Measurements from ENCODE around the gene DRAM1. TPM values are rescaled to one million over a fixed set of nuclear protein-coding genes. Genes with fewer than 3 reads are reported as not detected.
"Not testable (repeated sequence)": the region's sequence is repeated elsewhere in the genome, so short reads cannot be mapped to it uniquely, and the experiment has no call there.

The DRAM1 gene
- total and polyA plus RNA-seq, 2 experiments from 2014 or later: 0.06 to 0.56 TPM

DNA sequence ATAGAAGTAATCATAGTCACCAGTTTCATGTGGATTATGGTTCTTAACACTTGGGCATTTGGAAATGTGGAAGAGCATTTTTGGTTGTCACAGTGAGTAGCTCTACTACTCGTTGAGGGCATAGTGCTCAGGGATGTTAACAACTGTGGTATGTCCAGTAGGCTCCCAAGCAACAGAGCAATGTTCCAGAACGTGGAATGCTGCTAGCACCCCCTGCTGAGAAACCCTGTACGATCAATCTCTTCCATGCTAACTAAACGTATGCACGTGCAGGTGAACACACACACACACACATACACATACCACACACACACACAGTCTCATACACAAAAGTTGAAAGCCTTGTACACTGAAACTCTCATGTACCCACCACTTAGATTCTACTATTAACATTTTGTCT is 30.1 kb upstream of the DRAM1 start:
- Histone ChIP-seq H3K27ac (no peak overlapping the region), H3K4me1 (ENCODE audit: low read depth) (no peaks in the 10 kb centered on the region), H3K27me3 (no peaks in the 10 kb centered on the region), H3K4me3 (no peak overlapping the region), H3K36me3 (no peaks in the 10 kb centered on the region), H3K9me3 (ENCODE audit: low read depth) (no peaks in the 10 kb centered on the region)
- no peak for DNase-seq (ENCODE audit: low read depth in 1 of 2, low spot score in 1 of 2)
- no peak for TF ChIP-seq CTCF (IDR thresholded peaks at IDR 0.05; ENCODE audit: low read depth, low read length)

- H3K27me3 ChIP-seq: no peaks in the 10 kb centered on the region
- no peaks in the 10 kb centered on the region for H3K36me3 ChIP-seq
- H3K27ac ChIP-seq: no peak overlapping the region
- DNase-seq (ENCODE audit: low read depth in 1 of 2, low spot score in 1 of 2): no peak
- H3K9me3 ChIP-seq (ENCODE audit: low read depth): no peaks in the 10 kb centered on the region
- no peak overlapping the region for H3K4me3 ChIP-seq
- no peak for TF ChIP-seq CTCF (IDR thresholded peaks at IDR 0.05; ENCODE audit: low read depth, low read length)
- no peaks in the 10 kb centered on the region for H3K4me1 ChIP-seq (ENCODE audit: low read depth)
Measured at GRCh38 chr12:101850199-101850598, 27.2 kb upstream of the DRAM1 start.

DNA sequence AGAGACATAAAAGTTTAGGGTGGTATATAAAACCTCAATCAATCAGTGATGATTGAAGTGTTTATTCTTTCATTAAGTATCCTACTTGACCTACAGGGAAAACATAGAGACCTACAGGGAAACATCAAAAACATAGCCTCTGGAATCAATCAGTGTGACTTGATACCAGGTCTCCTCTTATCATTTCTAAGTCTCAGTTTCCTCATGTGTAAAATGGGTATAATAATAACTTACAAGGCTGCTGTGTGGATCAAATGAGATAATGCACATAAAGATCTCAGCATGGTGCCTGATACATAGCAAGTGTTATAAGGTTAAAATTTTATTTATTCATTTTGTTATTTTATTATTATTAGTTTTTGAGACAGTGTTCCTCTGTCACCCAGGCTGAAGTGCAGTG is 24.4 kb upstream of the DRAM1 start:
- no peak for DNase-seq (ENCODE audit: low read depth in 1 of 2, low spot score in 1 of 2)
- no peak overlapping the region for H3K27ac ChIP-seq
- H3K4me3 ChIP-seq: no peak overlapping the region
- H3K9me3 ChIP-seq (ENCODE audit: low read depth): no peaks in the 10 kb centered on the region
- no peak for TF ChIP-seq CTCF (IDR thresholded peaks at IDR 0.05; ENCODE audit: low read depth, low read length)
- no peaks in the 10 kb centered on the region for H3K4me1 ChIP-seq (ENCODE audit: low read depth)
- no peaks in the 10 kb centered on the region for H3K27me3 ChIP-seq
- H3K36me3 ChIP-seq: no peaks in the 10 kb centered on the region

- H3K27ac ChIP-seq: no peak overlapping the region
Measured at GRCh38 chr12:101854747-101855146, 22.6 kb upstream of the DRAM1 start.

GRCh38 chr12:101855364-101855884 is 22.0 kb upstream of the DRAM1 start:
- no peaks in the 10 kb centered on the region for H3K36me3 ChIP-seq
- no peak for DNase-seq (ENCODE audit: low read depth in 1 of 2, low spot score in 1 of 2)
- H3K9me3 ChIP-seq (ENCODE audit: low read depth): no peaks in the 10 kb centered on the region
- no peaks in the 10 kb centered on the region for H3K27me3 ChIP-seq
- TF ChIP-seq CTCF (IDR thresholded peaks at IDR 0.05; ENCODE audit: low read depth, low read length): no peak
- no peak overlapping the region for H3K27ac ChIP-seq
- H3K4me3 ChIP-seq: no peak overlapping the region
- no peaks in the 10 kb centered on the region for H3K4me1 ChIP-seq (ENCODE audit: low read depth)

More at GRCh38 chr12:101854747-101855146, 22.6 kb upstream of the DRAM1 start:
- Histone ChIP-seq H3K27me3 (no peaks in the 10 kb centered on the region), H3K4me3 (no peak overlapping the region), H3K36me3 (no peaks in the 10 kb centered on the region), H3K4me1 (ENCODE audit: low read depth) (no peaks in the 10 kb centered on the region), H3K9me3 (ENCODE audit: low read depth) (no peaks in the 10 kb centered on the region)
- TF ChIP-seq CTCF (IDR thresholded peaks at IDR 0.05; ENCODE audit: low read depth, low read length): no peak
- DNase-seq (ENCODE audit: low read depth in 1 of 2, low spot score in 1 of 2): no peak

DNA sequence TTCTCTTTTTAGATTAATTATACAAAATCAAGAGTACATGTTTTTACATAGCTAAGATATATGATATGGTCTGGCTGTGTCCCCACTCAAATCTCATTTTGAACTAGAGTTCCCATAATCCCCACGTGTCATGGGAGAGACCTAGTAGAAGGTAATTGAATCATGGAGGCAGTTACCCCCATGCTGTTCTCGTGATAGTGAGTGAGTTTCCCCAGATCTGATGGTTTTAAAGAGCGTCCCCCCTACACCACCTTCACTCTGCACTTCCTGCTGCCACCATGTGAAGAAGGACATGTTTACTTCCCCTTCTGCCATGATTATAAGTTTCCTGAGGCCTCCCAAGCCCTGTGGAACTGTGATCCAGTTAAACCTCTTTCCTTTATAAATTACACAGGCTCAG is 21.4 kb upstream of the DRAM1 start:
- Histone ChIP-seq H3K9me3 (ENCODE audit: low read depth) (no peaks in the 10 kb centered on the region), H3K27me3 (no peaks in the 10 kb centered on the region), H3K36me3 (no peaks in the 10 kb centered on the region), H3K4me1 (ENCODE audit: low read depth) (no peaks in the 10 kb centered on the region), H3K4me3 (no peak overlapping the region), H3K27ac (no peak overlapping the region)
- DNase-seq (ENCODE audit: low read depth in 1 of 2, low spot score in 1 of 2): no peak
- no peak for TF ChIP-seq CTCF (IDR thresholded peaks at IDR 0.05; ENCODE audit: low read depth, low read length)

GRCh38 chr12:101856614-101857013 is 20.8 kb upstream of the DRAM1 start:
- H3K27ac ChIP-seq; H3K27me3 ChIP-seq; H3K9me3 ChIP-seq (ENCODE audit: low read depth); H3K36me3 ChIP-seq; DNase-seq (ENCODE audit: low read depth in 1 of 2, low spot score in 1 of 2); H3K4me1 ChIP-seq (ENCODE audit: low read depth); H3K4me3 ChIP-seq: not testable (repeated sequence)

All from cardiac muscle cell (in vitro differentiated cells and primary cell).